Trophoblast cell (in vitro differentiated cells and primary cell): ENCODE results near the gene SAP25.

Source experiments
- DNase-seq, 2 donors: peaks; one replicate each; pipeline ENCODE4 v3.0.0-alpha.2; 2016
- H2AFZ ChIP-seq: 2 replicates; pipeline ENCODE4 v1.6.1; 2013; ENCODE audit warnings: low read length, moderate library complexity, mild to moderate bottlenecking; ENCODE audit not compliant: insufficient read depth, poor library complexity
- H2AK5ac ChIP-seq: 2 replicates; pipeline ENCODE4 v1.6.1; 2013; ENCODE audit warnings: mild to moderate bottlenecking, low read length
- H2BK120ac ChIP-seq: 2 replicates; pipeline ENCODE4 v1.6.1; 2013; ENCODE audit warnings: low read length, mild to moderate bottlenecking, moderate library complexity; ENCODE audit not compliant: insufficient read depth, poor library complexity
- H2BK12ac ChIP-seq: 2 replicates; pipeline ENCODE4 v1.6.1; 2013; ENCODE audit warnings: mild to moderate bottlenecking, low read length, moderate library complexity
- H2BK5ac ChIP-seq: 2 replicates; pipeline ENCODE4 v1.6.1; 2013; ENCODE audit warnings: low read length, low read depth, moderate library complexity, mild to moderate bottlenecking; ENCODE audit not compliant: poor library complexity
- H3K14ac ChIP-seq: 2 replicates; pipeline ENCODE4 v1.6.1; 2013; ENCODE audit warnings: mild to moderate bottlenecking, low read length
- H3K18ac ChIP-seq: 2 replicates; pipeline ENCODE4 v1.6.1; 2013; ENCODE audit warnings: mild to moderate bottlenecking, low read length
- H3K23ac ChIP-seq: 2 replicates; pipeline ENCODE4 v1.6.1; 2013; ENCODE audit warnings: low read length
- H3K27ac ChIP-seq: 2 replicates; pipeline ENCODE4 v1.5.1; 2013; ENCODE audit warnings: low read depth, mild to moderate bottlenecking, inconsistent platforms, low read length, moderate library complexity
- H3K27me3 ChIP-seq: 2 replicates; pipeline ENCODE4 v1.6.1; 2013; ENCODE audit warnings: inconsistent platforms, mild to moderate bottlenecking, low read length, moderate library complexity; ENCODE audit not compliant: insufficient read depth
- H3K36me3 ChIP-seq, 2 experiments: 1 replicate in 1 of 2; 2 replicates in 1 of 2; pipeline ENCODE4 v1.6.1; 2013; ENCODE audit warnings: low read length in 2 of 2, mild to moderate bottlenecking in 2 of 2, moderate library complexity in 1 of 2; ENCODE audit not compliant: insufficient read depth in 2 of 2, control insufficient read depth in 1 of 2
- H3K4ac ChIP-seq: 2 replicates; pipeline ENCODE4 v1.6.1; 2013; ENCODE audit warnings: low read depth, mild to moderate bottlenecking, low read length, moderate library complexity
- H3K4me1 ChIP-seq, 2 experiments: 1 replicate in 1 of 2; 2 replicates in 1 of 2; pipeline ENCODE4 v1.6.1; 2013; ENCODE audit warnings: low read length in 2 of 2, mild to moderate bottlenecking in 2 of 2, moderate library complexity in 1 of 2; ENCODE audit not compliant: insufficient read depth in 2 of 2, control insufficient read depth in 1 of 2
- H3K4me2 ChIP-seq: 2 replicates; pipeline ENCODE4 v1.6.1; 2013; ENCODE audit warnings: inconsistent platforms, mild to moderate bottlenecking, low read length, moderate library complexity
- H3K4me3 ChIP-seq: 2 replicates; pipeline ENCODE4 v1.5.1; 2013; ENCODE audit warnings: mild to moderate bottlenecking, low read depth, low read length, inconsistent platforms
- H3K79me1 ChIP-seq: one replicate; pipeline ENCODE4 v1.6.1; 2013; ENCODE audit warnings: low read length
- H3K79me2 ChIP-seq: 2 replicates; pipeline ENCODE4 v1.6.1; 2013; ENCODE audit warnings: low read length, mild to moderate bottlenecking; ENCODE audit not compliant: control insufficient read depth, insufficient read depth, poor library complexity
- H3K9ac ChIP-seq: 2 replicates; pipeline ENCODE4 v1.6.1; 2013; ENCODE audit warnings: mild to moderate bottlenecking, low read length
- H3K9me3 ChIP-seq: 2 replicates; pipeline ENCODE4 v1.6.1; 2013; ENCODE audit warnings: low read depth, mild to moderate bottlenecking, control low read depth, inconsistent platforms, low read length; ENCODE audit not compliant: insufficient read depth
- H4K12ac ChIP-seq: 2 replicates; pipeline ENCODE4 v1.6.1; 2013; ENCODE audit warnings: low read depth, mild to moderate bottlenecking, low read length, moderate library complexity
- H4K8ac ChIP-seq: 2 replicates; pipeline ENCODE4 v1.6.1; 2013; ENCODE audit warnings: low read depth, mild to moderate bottlenecking, low read length, moderate library complexity
- H4K91ac ChIP-seq: one replicate; pipeline ENCODE4 v1.6.1; 2013; ENCODE audit warnings: low read depth, mild to moderate bottlenecking, low read length, moderate library complexity
- WGBS: extraction: QIAGEN DNeasy Blood & Tissue Kit; methylation state at CpG from one replicate; pipeline ENCODE4 v1.1.7; 2013; ENCODE audit warnings: missing lambda C conversion rate; ENCODE audit not compliant: insufficient read length, insufficient coverage; ENCODE audit errors: extremely low coverage; 5-methylcytosine and 5-hydroxymethylcytosine counted together

The SAP25 gene

GRCh38 chr7:100578246-100579183 lies 4.8 kb upstream of the SAP25 start:
- Histone ChIP-seq H3K4me3 (no peak overlapping the region), H3K18ac (no peak overlapping the region), H3K4ac (no peak overlapping the region), H3K23ac (no peak overlapping the region), H2AFZ (no peak overlapping the region), H4K8ac (no peak overlapping the region), H3K4me2 (no peak overlapping the region), H3K27me3 (no peaks in the 10 kb centered on the region), H2BK12ac (no peak overlapping the region), H3K36me3 (peaks cover 81 to 89% of the 10 kb centered on the region in 2 experiments), H3K4me1 (peaks cover 3 to 5% of the 10 kb centered on the region in 2 experiments), H3K27ac (no peak overlapping the region), H4K91ac (no peak overlapping the region), H3K9me3 (peaks cover 3% of the 10 kb centered on the region), H3K14ac (no peak overlapping the region), H2BK120ac (no peak overlapping the region), H3K79me1 (no peaks in the 10 kb centered on the region), H4K12ac (no peak overlapping the region), H3K79me2 (no peaks in the 10 kb centered on the region), H2BK5ac (no peak overlapping the region), H3K9ac (no peak overlapping the region), H2AK5ac (no peak overlapping the region)
- DNase-seq = no peak
- no CpG with 5 or more reads among the region's 28 CpGs for WGBS

GRCh38 chr7:100577507-100577906 lies 3.8 kb upstream of the SAP25 start:
- no peak overlapping the region for H2BK120ac ChIP-seq
- peaks cover 82 to 87% of the 10 kb centered on the region in 2 experiments for H3K36me3 ChIP-seq
- H2AK5ac ChIP-seq = no peak overlapping the region
- no peak overlapping the region for H4K91ac ChIP-seq
- no peak overlapping the region for H2BK12ac ChIP-seq
- no peak overlapping the region for H3K27ac ChIP-seq
- H3K23ac ChIP-seq = no peak overlapping the region
- H3K4me2 ChIP-seq = no peak overlapping the region
- peaks cover 3% of the 10 kb centered on the region in 2 experiments for H3K4me1 ChIP-seq
- no peak for DNase-seq
- H3K9ac ChIP-seq = no peak overlapping the region
- H3K18ac ChIP-seq = no peak overlapping the region
- H2AFZ ChIP-seq = no peak overlapping the region
- no peak overlapping the region for H3K4me3 ChIP-seq
- no peak overlapping the region for H4K8ac ChIP-seq
- no peak overlapping the region for H3K4ac ChIP-seq
- H3K9me3 ChIP-seq = peaks cover 3% of the 10 kb centered on the region
- no peak overlapping the region for H4K12ac ChIP-seq
- no peaks in the 10 kb centered on the region for H3K79me1 ChIP-seq
- WGBS = no CpG with 5 or more reads among the region's 14 CpGs
- no peaks in the 10 kb centered on the region for H3K79me2 ChIP-seq
- no peak overlapping the region for H2BK5ac ChIP-seq
- H3K14ac ChIP-seq = no peak overlapping the region
- no peaks in the 10 kb centered on the region for H3K27me3 ChIP-seq

- H2BK12ac ChIP-seq = no peak overlapping the region
- H3K4me3 ChIP-seq = no peak overlapping the region
- H4K91ac ChIP-seq = no peak overlapping the region
- H2BK5ac ChIP-seq = no peak overlapping the region
- H3K36me3 ChIP-seq = peaks cover 79 to 83% of the 10 kb centered on the region in 2 experiments
- no CpG with 5 or more reads among the region's 24 CpGs for WGBS
- no peaks in the 10 kb centered on the region for H3K27me3 ChIP-seq
- no peak overlapping the region for H3K18ac ChIP-seq
- no peak overlapping the region for H2AK5ac ChIP-seq
- no peak overlapping the region for H3K14ac ChIP-seq
- peaks cover 3% of the 10 kb centered on the region for H3K9me3 ChIP-seq
- no peak overlapping the region for H2BK120ac ChIP-seq
- no peaks in the 10 kb centered on the region for H3K79me1 ChIP-seq
- H3K9ac ChIP-seq = no peak overlapping the region
- no peak overlapping the region for H3K27ac ChIP-seq
- H3K23ac ChIP-seq = no peak overlapping the region
- DNase-seq = no peak
- H4K12ac ChIP-seq = no peak overlapping the region
- peaks cover 5 to 7% of the 10 kb centered on the region in 2 experiments for H3K4me1 ChIP-seq
- no peak overlapping the region for H2AFZ ChIP-seq
- no peaks in the 10 kb centered on the region for H3K79me2 ChIP-seq
- H3K4me2 ChIP-seq = no peak overlapping the region
- no peak overlapping the region for H3K4ac ChIP-seq
- H4K8ac ChIP-seq = no peak overlapping the region
Measured at GRCh38 chr7:100577103-100577502, 3.4 kb upstream of the SAP25 start.

GRCh38 chr7:100576384-100576993 lies 2.8 kb upstream of the SAP25 start:
- no peak overlapping the region for H2BK120ac ChIP-seq
- no peak overlapping the region for H3K18ac ChIP-seq
- H2BK5ac ChIP-seq = no peak overlapping the region
- no peak overlapping the region for H3K23ac ChIP-seq
- H3K14ac ChIP-seq = no peak overlapping the region
- no peaks in the 10 kb centered on the region for H3K27me3 ChIP-seq
- peaks cover 73 to 76% of the 10 kb centered on the region in 2 experiments for H3K36me3 ChIP-seq
- DNase-seq = no peak
- H3K4me3 ChIP-seq = no peak overlapping the region
- H2BK12ac ChIP-seq = no peak overlapping the region
- H2AFZ ChIP-seq = no peak overlapping the region
- no peak overlapping the region for H4K8ac ChIP-seq
- no CpG with 5 or more reads among the region's 13 CpGs for WGBS
- H2AK5ac ChIP-seq = no peak overlapping the region
- H3K4me1 ChIP-seq = peaks cover 11 to 13% of the 10 kb centered on the region in 2 experiments
- H3K9ac ChIP-seq = no peak overlapping the region
- H3K9me3 ChIP-seq = peaks cover 3% of the 10 kb centered on the region
- H4K12ac ChIP-seq = no peak overlapping the region
- no peak overlapping the region for H4K91ac ChIP-seq
- no peaks in the 10 kb centered on the region for H3K79me2 ChIP-seq
- no peak overlapping the region for H3K4me2 ChIP-seq
- no peaks in the 10 kb centered on the region for H3K79me1 ChIP-seq
- no peak overlapping the region for H3K4ac ChIP-seq
- H3K27ac ChIP-seq = no peak overlapping the region
